HCT116 (cell line): ENCODE measurements around the gene TMPRSS7. TPM values are rescaled to one million over a fixed set of nuclear protein-coding genes. Genes with fewer than 3 reads are reported as not detected.

Source experiments
- ATAC-seq: fragments of 200-7000 bp; cut with Tn5 transposase; 2 replicates; pipeline ENCODE4 v1.9.1; 2020; ENCODE audit warnings: mild to moderate bottlenecking, moderate library complexity
- BruUV-seq: library from RNA; stranded (reverse); fragments of 400-500 nt; replicated peaks from 2 replicates; lab custom pipeline; 2021; lab: Mats Ljungman, UMichigan
- CTCF ChIA-PET: fragments of 300-600 bp; sonication (Branson Sonifier 250); formaldehyde crosslinking; loops from one replicate; lab custom pipeline; 2021; ENCODE audit warnings: antibody characterized with exemption; lab: Charles Lee
- POLR2A ChIA-PET: fragments of 300-600, 350-600 bp; sonication (Branson Sonifier 250); formaldehyde crosslinking; loops from one replicate; lab custom pipeline; 2021; ENCODE audit warnings: antibody characterized with exemption; lab: Charles Lee
- RAD21 ChIA-PET, 2 experiments: fragments of 300-600 bp; sonication (Branson Sonifier 250); formaldehyde crosslinking; loops; one replicate each; lab custom pipeline; 2023; ENCODE audit warnings: low total read pairs in 2 of 2; ENCODE audit not compliant: uncharacterized antibody in 2 of 2, unreplicated experiment in 2 of 2, low non-redundant PET in 1 of 2; lab: Charles Lee
- DNase-seq: peaks from one replicate; pipeline ENCODE4 v3.0.0-alpha.2; 2010; ENCODE audit warnings: low read depth, low spot score
- H2AFZ ChIP-seq: fragments of 200-600 bp; shearing (Covaris generic), sonication (generic); 2 replicates; pipeline ENCODE4 v1.6.1; 2017; ENCODE audit warnings: low read depth, mixed run types, mixed read lengths, antibody characterized with exemption, low read length; ENCODE audit not compliant: poor library complexity, severe bottlenecking
- H3K27ac ChIP-seq: 2 replicates; pipeline ENCODE4 v1.5.1; 2012; ENCODE audit warnings: low read depth, low read length
- H3K27me3 ChIP-seq: fragments of 200-600 bp; sonication (generic); 2 replicates; pipeline ENCODE4 v1.6.1; 2016; ENCODE audit warnings: mixed run types, low read length, mixed read lengths; ENCODE audit not compliant: insufficient read depth
- H3K36me3 ChIP-seq, 2 experiments: fragments of 200-500 bp in 1 of 2; fragments of 200-600 bp in 1 of 2; sonication (Bioruptor generic) in 1 of 2; sonication (generic) in 1 of 2; 2 replicates each; pipeline versions ENCODE4 v1.5.1 to v1.6.1; 2014 to 2016; ENCODE audit warnings: low read length in 2 of 2, inconsistent platforms in 1 of 2, mixed read lengths in 1 of 2, mixed run types in 1 of 2; ENCODE audit not compliant: insufficient read depth in 2 of 2, control insufficient read depth in 1 of 2
- H3K4me1 ChIP-seq, 2 experiments: fragments of 200-600 bp in 1 of 2; sonication (generic) in 1 of 2; 2 replicates each; pipeline versions ENCODE4 v1.5.1 to v1.6.1; 2012 to 2017; ENCODE audit warnings: low read length in 2 of 2, inconsistent platforms in 1 of 2, mild to moderate bottlenecking in 1 of 2, mixed read lengths in 1 of 2, mixed run types in 1 of 2, moderate library complexity in 1 of 2; ENCODE audit not compliant: insufficient read depth in 2 of 2, control insufficient read depth in 1 of 2
- H3K4me2 ChIP-seq: fragments of 200-600 bp; sonication (generic); 2 replicates; pipeline ENCODE4 v1.6.1; 2017; ENCODE audit warnings: mixed run types, low read length, mixed read lengths
- H3K4me3 ChIP-seq, 2 experiments: fragments of 200-600 bp in 1 of 2; sonication (generic) in 1 of 2; replicated peaks in 1 of 2; 2 replicates each; pipeline ENCODE4 v1.5.1; 2011 to 2016; ENCODE audit warnings: low read length in 2 of 2, control low read depth in 1 of 2, low read depth in 1 of 2, mild to moderate bottlenecking in 1 of 2, mixed read lengths in 1 of 2, mixed run types in 1 of 2
- H3K79me2 ChIP-seq: fragments of 200-600 bp; sonication (generic); 2 replicates; pipeline ENCODE4 v1.6.1; 2017; ENCODE audit warnings: mild to moderate bottlenecking, mixed run types, low read length, moderate library complexity, mixed read lengths; ENCODE audit not compliant: insufficient read depth
- H3K9ac ChIP-seq: fragments of 200-600 bp; sonication (generic); 2 replicates; pipeline ENCODE4 v1.6.1; 2016; ENCODE audit warnings: low read length, mixed read lengths
- H3K9me2 ChIP-seq: fragments of 200-600 bp; sonication (generic), shearing (Covaris generic); 2 replicates; pipeline ENCODE4 v1.6.1; 2017; ENCODE audit warnings: mixed run types, mild to moderate bottlenecking, moderate library complexity; ENCODE audit not compliant: insufficient read depth
- H3K9me3 ChIP-seq, 2 experiments: fragments of 200-500 bp in 1 of 2; fragments of 200-600 bp in 1 of 2; sonication (Bioruptor generic) in 1 of 2; sonication (generic) in 1 of 2; 2 replicates each; pipeline ENCODE4 v1.6.1; 2014 to 2017; ENCODE audit warnings: low read length in 2 of 2, mixed read lengths in 2 of 2, inconsistent platforms in 1 of 2, low read depth in 1 of 2, mild to moderate bottlenecking in 1 of 2, mixed run types in 1 of 2, moderate library complexity in 1 of 2; ENCODE audit not compliant: control insufficient read depth in 1 of 2, insufficient read depth in 1 of 2
- H4K20me1 ChIP-seq: fragments of 200-600 bp; sonication (generic), shearing (Covaris generic); 2 replicates; pipeline ENCODE4 v1.6.1; 2017; ENCODE audit warnings: mixed run types, mild to moderate bottlenecking, moderate library complexity; ENCODE audit not compliant: insufficient read depth
- ATF3 ChIP-seq: IDR thresholded peaks from 2 replicates; pipeline ENCODE4 v1.6.1; 2012
- CBX3 ChIP-seq: IDR thresholded peaks from 2 replicates; pipeline ENCODE4 v1.6.1; 2012; ENCODE audit warnings: low read depth
- CEBPB ChIP-seq: IDR thresholded peaks from 2 replicates; pipeline ENCODE4 v1.6.1; 2012; ENCODE audit warnings: low read depth
- CTCF ChIP-seq, 3 experiments: fragments of 200-600 bp in 1 of 3; sonication (generic) in 1 of 3; IDR thresholded peaks in 2 of 3; conservative IDR thresholded peaks in 1 of 3; 2 replicates each; pipeline ENCODE4 v1.5.1; 2012 to 2017; ENCODE audit warnings: low read depth in 2 of 3, low read length in 2 of 3, antibody characterized with exemption in 1 of 3, borderline replicate concordance in 1 of 3, control low read depth in 1 of 3, mild to moderate bottlenecking in 1 of 3, mixed read lengths in 1 of 3, mixed run types in 1 of 3, moderate library complexity in 1 of 3; ENCODE audit not compliant: insufficient read depth in 1 of 3
- EGR1 ChIP-seq: IDR thresholded peaks from 2 replicates; pipeline ENCODE4 v1.6.1; 2012; ENCODE audit warnings: low read depth
- ELF1 ChIP-seq: IDR thresholded peaks from 2 replicates; pipeline ENCODE4 v1.6.1; 2012; ENCODE audit warnings: low read depth, borderline replicate concordance
- EZH2phosphoT487 ChIP-seq: fragments of 200-600 bp; IDR thresholded peaks from 2 replicates; pipeline ENCODE4 v1.6.1; 2018; ENCODE audit warnings: antibody characterized with exemption, borderline replicate concordance
- FOSL1 ChIP-seq: IDR thresholded peaks from 2 replicates; pipeline ENCODE4 v1.6.1; 2012; ENCODE audit warnings: low read depth
- JUND ChIP-seq: IDR thresholded peaks from 2 replicates; pipeline ENCODE4 v1.6.1; 2012
- MAX ChIP-seq: IDR thresholded peaks from 2 replicates; pipeline ENCODE4 v1.6.1; 2012
- POLR2A ChIP-seq: IDR thresholded peaks from 2 replicates; pipeline ENCODE4 v1.7.0; 2011; ENCODE audit warnings: borderline replicate concordance; ENCODE audit not compliant: insufficient read depth, insufficient read length; ENCODE audit errors: extremely low read depth
- POLR2AphosphoS5 ChIP-seq: IDR thresholded peaks from 2 replicates; pipeline ENCODE4 v1.6.1; 2011; ENCODE audit warnings: mild to moderate bottlenecking, low read depth, low read length, moderate library complexity
- RAD21 ChIP-seq: IDR thresholded peaks from 2 replicates; pipeline ENCODE4 v1.6.1; 2012; ENCODE audit warnings: low read depth, mild to moderate bottlenecking
- REST ChIP-seq: IDR thresholded peaks from 2 replicates; pipeline ENCODE4 v1.6.1; 2012; ENCODE audit warnings: low read depth
- SIN3A ChIP-seq: IDR thresholded peaks from 2 replicates; pipeline ENCODE4 v1.6.1; 2012; ENCODE audit warnings: low read depth
- SP1 ChIP-seq: IDR thresholded peaks from 2 replicates; pipeline ENCODE4 v1.6.1; 2012; ENCODE audit warnings: low read depth
- SRF ChIP-seq: IDR thresholded peaks from 2 replicates; pipeline ENCODE4 v1.6.1; 2012; ENCODE audit warnings: low read depth
- YY1 ChIP-seq: IDR thresholded peaks from 2 replicates; pipeline ENCODE4 v1.6.1; 2011; ENCODE audit warnings: low read length, low read depth, moderate library complexity, mild to moderate bottlenecking; ENCODE audit not compliant: insufficient replicate concordance; ENCODE audit errors: extremely low read depth
- ZFX ChIP-seq: fragments of 450-650 bp; IDR thresholded peaks from 2 replicates; pipeline ENCODE4 v1.6.1; 2017
- ZNF274 ChIP-seq: fragments of 200-500 bp; sonication (Bioruptor generic); IDR thresholded peaks from 2 replicates; pipeline ENCODE4 v1.6.1; 2014; ENCODE audit warnings: mild to moderate bottlenecking, low read depth, low read length, inconsistent platforms
- intact Hi-C: fragments of 100-400 bp; cut with micrococcal nuclease; formaldehyde crosslinking; loops from 2 replicates; pipeline ENCODE4 v1.10.0; 2022
- total RNA-seq: library from RNA; stranded (reverse); gene quantifications from one replicate; pipeline ENCODE4 v1.2.1, GENCODE V29; 2021; ENCODE audit not compliant: unreplicated experiment

The TMPRSS7 gene
- total RNA-seq, 1 experiment from 2014 or later, result not detected

GRCh38 chr3:111989061-111989678 is 45.4 kb upstream of the TMPRSS7 start:
- ChIA-PET CTCF (interaction anchor here (0.7 to 6.1 kb wide), 26 partner anchors 9 to 411 kb away, joined by 3 to 109 read pairs (median 6); partner anchors contain the start of genes ABHD10 and TAGLN3), POLR2A (interaction anchor here (0.6 to 2.8 kb wide), 6 partner anchors 8 to 258 kb away, joined by 3 to 33 read pairs (median 4); partner anchors contain the start of gene ABHD10), RAD21 (interaction anchor here (0.9 to 1.9 kb wide), 7 partner anchors 15 to 320 kb away, joined by 3 to 9 read pairs (median 5); no protein-coding TSS in a partner anchor)
- ATAC-seq (peak; percentile 87), DNase-seq (peak; percentile 63)
- H3K79me2 ChIP-seq, result peaks cover 77% of the 10 kb centered on the region
- intact Hi-C loops, result loop anchor here (1.0 to 5.0 kb wide), 3 partner anchors 24 to 272 kb away; no protein-coding TSS in a partner anchor
- no peaks in the 10 kb centered on the region for H3K9me3 ChIP-seq
- peaks cover 65 to 71% of the 10 kb centered on the region in 2 experiments for H3K36me3 ChIP-seq
- H3K27ac ChIP-seq, result peak overlapping the region; percentile 20; the same call in 1 of the 2 replicates
- no peak overlapping the region for H3K4me3 ChIP-seq
- no peak overlapping the region for H2AFZ ChIP-seq
- H4K20me1 ChIP-seq, result peaks cover 10% of the 10 kb centered on the region
- H3K9me2 ChIP-seq, result no peaks in the 10 kb centered on the region
- H3K27me3 ChIP-seq, result no peaks in the 10 kb centered on the region
- H3K4me1 ChIP-seq, result no peaks in the 10 kb centered on the region
- no peak overlapping the region for H3K9ac ChIP-seq
- no peak overlapping the region for H3K4me2 ChIP-seq
- BruUV-seq, result no TSS peak
- TF ChIP-seq RAD21 (peak; percentile 78), EZH2phosphoT487 (no peak), MAX (no peak), SRF (no peak), FOSL1 (no peak), JUND (peak; percentile 17; the same call in 1 of the 2 replicates), CTCF (IDR thresholded peaks at IDR 0.05 in 2 of 3, conservative IDR thresholded peaks at IDR 0.05 in 1 of 3; ENCODE audit: borderline replicate concordance in 1 of 3, insufficient read depth in 1 of 3, low read depth in 2 of 3, low read length in 2 of 3) (peak; percentile 76 to 94 (median 86)), POLR2A (no peak), ZNF274 (no peak), EGR1 (no peak), ZFX (no peak), CBX3 (no peak; the same call in 1 of the 2 replicates), ATF3 (no peak), CEBPB (no peak), REST (no peak), ELF1 (no peak), POLR2AphosphoS5 (no peak), SP1 (0 out of 2 replicates have a peak, but pooled peaks have one; percentile 10), YY1 (peak; percentile 37), SIN3A (no peak)
